ENCODE measurements around the gene MOSPD3. TPM values are rescaled to one million over a fixed set of nuclear protein-coding genes. Genes with fewer than 3 reads are reported as not detected.

The MOSPD3 gene
- total and polyA plus RNA-seq, 2 of the 13 experiments (the other 11 are each of a cell fraction or from before 2014, with no cell fraction given), result 7.6 to 8.8 TPM

- TF ChIP-seq, protein P1, sequence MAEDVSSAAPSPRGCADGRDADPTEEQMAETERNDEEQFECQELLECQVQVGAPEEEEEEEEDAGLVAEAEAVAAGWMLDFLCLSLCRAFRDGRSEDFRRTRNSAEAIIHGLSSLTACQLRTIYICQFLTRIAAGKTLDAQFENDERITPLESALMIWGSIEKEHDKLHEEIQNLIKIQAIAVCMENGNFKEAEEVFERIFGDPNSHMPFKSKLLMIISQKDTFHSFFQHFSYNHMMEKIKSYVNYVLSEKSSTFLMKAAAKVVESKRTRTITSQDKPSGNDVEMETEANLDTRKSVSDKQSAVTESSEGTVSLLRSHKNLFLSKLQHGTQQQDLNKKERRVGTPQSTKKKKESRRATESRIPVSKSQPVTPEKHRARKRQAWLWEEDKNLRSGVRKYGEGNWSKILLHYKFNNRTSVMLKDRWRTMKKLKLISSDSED (CRISPR knock-in tag; IDR thresholded peaks at IDR 0.05), result no peak
- TF ChIP-seq ZNF775 (CRISPR knock-in tag; IDR thresholded peaks at IDR 0.05; ENCODE audit: borderline replicate concordance) (no peak), ZNF841 (CRISPR knock-in tag; IDR thresholded peaks at IDR 0.05; ENCODE audit: borderline replicate concordance) (no peak), ZC3H4 (CRISPR knock-in tag; IDR thresholded peaks at IDR 0.05; ENCODE audit: borderline replicate concordance) (0 out of 2 replicates have a peak, but pooled peaks have one; percentile 61), MTF2 (CRISPR knock-in tag; IDR thresholded peaks at IDR 0.05; ENCODE audit: borderline replicate concordance) (no peak), ONECUT2 (CRISPR knock-in tag; IDR thresholded peaks at IDR 0.05) (no peak), NFKB2 (CRISPR knock-in tag; IDR thresholded peaks at IDR 0.05; ENCODE audit: borderline replicate concordance) (peak; percentile 83; the same call in 1 of the 2 replicates), ZNF20 (CRISPR knock-in tag; IDR thresholded peaks at IDR 0.05) (no peak), STAT5B (CRISPR knock-in tag; IDR thresholded peaks at IDR 0.05) (no peak), ZNF446 (CRISPR knock-in tag; IDR thresholded peaks at IDR 0.05) (no peak), ARID2 (CRISPR knock-in tag; IDR thresholded peaks at IDR 0.05; ENCODE audit: borderline replicate concordance) (peak; percentile 80; the same call in 1 of the 2 replicates), KLF12 (CRISPR knock-in tag; IDR thresholded peaks at IDR 0.05; ENCODE audit: borderline replicate concordance) (no peak), ZNF205 (CRISPR knock-in tag; IDR thresholded peaks at IDR 0.05) (no peak), CENPBD1 (CRISPR knock-in tag; IDR thresholded peaks at IDR 0.05; ENCODE audit: borderline replicate concordance, low read depth) (no peak), ZNF251 (CRISPR knock-in tag; IDR thresholded peaks at IDR 0.05) (no peak), ZNF333 (CRISPR knock-in tag; IDR thresholded peaks at IDR 0.05; ENCODE audit: borderline replicate concordance) (0 out of 2 replicates have a peak, but pooled peaks have one; percentile 41), MXI1 (IDR thresholded peaks at IDR 0.05; ENCODE audit: borderline replicate concordance, low read depth, low read length) (0 out of 3 replicates have a peak, but pooled peaks have one; percentile 16), ZNF557 (CRISPR knock-in tag; IDR thresholded peaks at IDR 0.05) (no peak), ARNT2 (CRISPR knock-in tag; IDR thresholded peaks at IDR 0.05; ENCODE audit: low read depth) (no peak), ZBTB1 (CRISPR knock-in tag; IDR thresholded peaks at IDR 0.05; ENCODE audit: borderline replicate concordance) (no peak), ZNF784 (CRISPR knock-in tag; IDR thresholded peaks at IDR 0.05; ENCODE audit: borderline replicate concordance) (0 out of 2 replicates have a peak, but pooled peaks have one; percentile 56)
- TF ChIP-seq, protein P2, sequence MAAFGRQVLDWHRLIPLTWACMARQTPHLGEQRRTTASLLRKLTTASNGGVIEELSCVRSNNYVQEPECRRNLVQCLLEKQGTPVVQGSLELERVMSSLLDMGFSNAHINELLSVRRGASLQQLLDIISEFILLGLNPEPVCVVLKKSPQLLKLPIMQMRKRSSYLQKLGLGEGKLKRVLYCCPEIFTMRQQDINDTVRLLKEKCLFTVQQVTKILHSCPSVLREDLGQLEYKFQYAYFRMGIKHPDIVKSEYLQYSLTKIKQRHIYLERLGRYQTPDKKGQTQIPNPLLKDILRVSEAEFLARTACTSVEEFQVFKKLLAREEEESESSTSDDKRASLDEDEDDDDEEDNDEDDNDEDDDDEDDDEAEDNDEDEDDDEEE (CRISPR knock-in tag; IDR thresholded peaks at IDR 0.05), result no peak
- TF ChIP-seq, protein P3, sequence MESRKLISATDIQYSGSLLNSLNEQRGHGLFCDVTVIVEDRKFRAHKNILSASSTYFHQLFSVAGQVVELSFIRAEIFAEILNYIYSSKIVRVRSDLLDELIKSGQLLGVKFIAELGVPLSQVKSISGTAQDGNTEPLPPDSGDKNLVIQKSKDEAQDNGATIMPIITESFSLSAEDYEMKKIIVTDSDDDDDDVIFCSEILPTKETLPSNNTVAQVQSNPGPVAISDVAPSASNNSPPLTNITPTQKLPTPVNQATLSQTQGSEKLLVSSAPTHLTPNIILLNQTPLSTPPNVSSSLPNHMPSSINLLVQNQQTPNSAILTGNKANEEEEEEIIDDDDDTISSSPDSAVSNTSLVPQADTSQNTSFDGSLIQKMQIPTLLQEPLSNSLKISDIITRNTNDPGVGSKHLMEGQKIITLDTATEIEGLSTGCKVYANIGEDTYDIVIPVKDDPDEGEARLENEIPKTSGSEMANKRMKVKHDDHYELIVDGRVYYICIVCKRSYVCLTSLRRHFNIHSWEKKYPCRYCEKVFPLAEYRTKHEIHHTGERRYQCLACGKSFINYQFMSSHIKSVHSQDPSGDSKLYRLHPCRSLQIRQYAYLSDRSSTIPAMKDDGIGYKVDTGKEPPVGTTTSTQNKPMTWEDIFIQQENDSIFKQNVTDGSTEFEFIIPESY (CRISPR knock-in tag; IDR thresholded peaks at IDR 0.05), result no peak
- TF ChIP-seq, protein P4, sequence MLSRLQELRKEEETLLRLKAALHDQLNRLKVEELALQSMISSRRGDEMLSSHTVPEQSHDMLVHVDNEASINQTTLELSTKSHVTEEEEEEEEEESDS (CRISPR knock-in tag; IDR thresholded peaks at IDR 0.05; ENCODE audit: borderline replicate concordance), result no peak; the same call in 1 of the 2 replicates
Observed at GRCh38 chr7:100570954-100571828, 41.1 kb upstream of the MOSPD3 start (continued).
